NCI-H146 treated with DMSO at 0.1 percent for 48 hours (cell line): ENCODE measurements around the gene PIAS3.
"Not testable (repeated sequence)": the region's sequence is repeated elsewhere in the genome, so short reads cannot be mapped to it uniquely, and the experiment has no call there.

Experiments
- DNase-seq: peaks from one replicate; lab custom pipeline; 2025; ENCODE audit not compliant: unreplicated experiment; lab: John Stamatoyannopoulos, UW

PIAS3 gene

GRCh38 chr1:145826030-145826429, 32.9 kb downstream of the PIAS3 start:
- no peak for DNase-seq

GRCh38 chr1:145824499-145824842, 34.4 kb downstream of the PIAS3 start:
- DNase-seq: no peak

GRCh38 chr1:145823565-145824498, 35.0 kb downstream of the PIAS3 start, which contains the start of the genes POLR3C and RNF115:
Gene POLR3C, plus strand, starts transcription at chr1:145824200. Its CDS starts 1,577 bp downstream, at chr1:145825777.
Gene RNF115, minus strand, starts transcription at chr1:145824095. Its CDS starts 222 bp downstream, at chr1:145823873.
- peak; percentile 88 for DNase-seq

GRCh38 chr1:145822779-145823331, 36.0 kb downstream of the PIAS3 start:
- DNase-seq: not testable (repeated sequence)

GRCh38 chr1:145818095-145818494, 40.8 kb downstream of the PIAS3 start:
- not testable (repeated sequence) for DNase-seq

- not testable (repeated sequence) for DNase-seq
These were observed 45.7 kb downstream of the PIAS3 start for GRCh38 chr1:145812977-145813810.

GRCh38 chr1:145806844-145807243, 52.0 kb downstream of the PIAS3 start:
- no peak for DNase-seq

GRCh38 chr1:145806408-145806807, 52.5 kb downstream of the PIAS3 start:
- no peak for DNase-seq

GRCh38 chr1:145805057-145805456, 53.8 kb downstream of the PIAS3 start:
- no peak for DNase-seq

- DNase-seq: no peak
These were observed 54.4 kb downstream of the PIAS3 start for GRCh38 chr1:145804235-145805045.

- no peak for DNase-seq
These were observed 59.1 kb downstream of the PIAS3 start for GRCh38 chr1:145799806-145800205.
